HG03045 (cell line): Measurements from ENCODE around the gene CLSTN2.

Experiments used
- ATAC-seq: cut with Tn5 transposase; IDR thresholded peaks from one replicate; pipeline ENCODE4 v1.9.1; 2021; ENCODE audit warnings: mild to moderate bottlenecking, moderate library complexity; ENCODE audit not compliant: unreplicated experiment

CLSTN2 gene

GRCh38 chr3:140365872-140366697 is 431.1 kb downstream of the CLSTN2 start:
- ATAC-seq, result no peak

DNA sequence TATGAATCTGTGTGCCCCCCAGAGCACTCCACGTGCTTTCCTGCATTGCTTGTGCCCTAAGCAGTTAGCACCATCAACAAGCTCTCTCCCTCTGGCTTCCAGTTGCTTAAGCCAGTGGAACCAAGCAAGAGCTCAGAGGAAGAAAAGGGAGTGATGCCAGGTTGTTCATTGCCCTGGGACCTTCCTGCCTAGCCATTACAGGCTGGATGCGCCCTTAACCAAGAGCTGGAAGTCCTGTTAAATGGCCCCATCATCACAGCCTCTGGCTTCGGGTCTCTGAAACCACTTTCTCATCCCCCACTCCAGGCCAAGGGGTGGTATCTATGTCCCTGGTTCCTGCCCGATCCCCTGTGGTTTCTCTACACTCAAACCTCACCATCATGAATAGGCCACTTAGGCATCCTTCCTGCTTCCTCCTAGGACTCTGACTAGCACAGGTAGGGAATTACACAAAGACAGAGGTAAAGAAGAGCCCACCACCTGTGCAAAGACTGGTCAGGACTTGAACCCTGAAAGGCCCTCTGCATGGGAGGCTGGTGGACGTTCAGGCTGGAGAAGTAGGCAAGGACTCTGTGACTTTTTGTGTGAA is 433.3 kb downstream of the CLSTN2 start:
- no peak for ATAC-seq

DNA sequence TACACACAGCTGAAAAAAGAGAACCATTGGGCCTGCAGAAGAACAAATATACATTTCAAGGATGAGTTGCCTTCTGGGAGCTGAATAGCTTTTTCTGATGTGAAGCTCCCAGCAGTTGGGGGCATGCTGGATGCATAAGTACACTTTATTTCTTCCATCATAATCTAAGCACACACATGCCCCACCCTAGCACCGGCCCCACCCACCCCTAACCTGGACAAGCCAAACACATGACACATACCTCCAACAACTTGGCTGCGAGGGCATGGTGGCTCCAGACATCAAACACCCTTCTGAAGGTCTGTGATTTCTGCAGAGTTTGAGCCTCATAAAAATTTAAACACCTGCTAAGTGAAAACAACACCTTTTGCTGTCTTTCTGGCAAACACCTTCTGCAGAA is 435.7 kb downstream of the CLSTN2 start:
- ATAC-seq, result no peak

- ATAC-seq, result no peak
Observed at GRCh38 chr3:140373234-140373633, 438.2 kb downstream of the CLSTN2 start.

DNA sequence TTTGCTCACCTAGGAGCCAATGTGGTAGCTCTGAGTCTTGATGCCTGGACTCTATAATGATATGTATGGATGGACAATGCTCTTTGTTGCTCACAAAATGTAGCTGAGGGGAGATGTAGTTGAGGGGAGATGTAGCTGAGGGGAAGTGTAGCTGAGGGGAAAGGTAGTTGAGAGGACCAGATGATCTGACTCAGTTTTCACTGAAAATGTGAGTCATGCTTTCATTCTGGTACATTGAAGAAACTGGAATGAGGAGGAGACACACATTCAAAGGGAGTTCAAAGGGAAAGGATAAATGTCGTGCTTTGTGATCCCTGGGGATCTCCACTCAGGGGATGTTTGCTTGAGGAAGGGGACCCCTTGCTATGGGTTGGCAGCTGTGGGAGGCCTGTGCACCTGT is 440.0 kb downstream of the CLSTN2 start:
- ATAC-seq, result no peak

DNA sequence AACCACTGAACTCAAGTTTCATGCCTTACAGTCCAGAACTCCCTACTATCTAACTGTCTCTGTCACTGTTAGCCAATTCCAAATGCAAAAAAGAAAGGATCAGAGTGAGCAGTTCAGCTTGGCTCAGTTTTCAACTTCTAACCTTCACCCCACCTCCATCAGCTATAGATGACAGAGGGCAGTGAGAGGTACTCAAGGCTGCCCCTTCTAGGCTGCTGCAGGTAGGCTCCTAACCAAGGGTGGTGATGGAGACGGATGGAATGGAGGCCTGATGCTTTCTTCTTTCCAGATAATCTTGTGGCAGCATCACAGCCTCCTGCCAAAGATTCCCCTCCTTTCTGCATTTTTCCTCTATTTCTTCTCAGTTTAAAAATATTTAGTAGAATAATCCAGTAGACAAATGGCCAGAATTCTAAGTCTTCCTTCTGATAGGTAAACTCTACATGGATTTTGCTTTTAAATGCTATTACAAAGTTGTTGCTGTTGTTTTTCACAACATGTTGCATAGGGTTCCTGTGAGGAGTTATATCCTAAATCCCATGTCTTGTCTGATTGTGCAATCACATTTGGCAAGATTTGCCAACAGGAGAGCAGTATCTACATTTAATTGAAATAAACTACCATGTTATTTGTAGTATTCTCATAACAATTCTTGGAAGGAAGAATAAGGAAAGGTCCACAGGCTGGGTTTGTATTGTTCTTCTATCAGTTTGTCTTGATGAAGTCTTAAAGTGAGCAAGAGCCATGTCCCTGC is 441.3 kb downstream of the CLSTN2 start:
- no peak for ATAC-seq

- ATAC-seq, result no peak
Observed at GRCh38 chr3:140377644-140378043, 442.7 kb downstream of the CLSTN2 start.

DNA sequence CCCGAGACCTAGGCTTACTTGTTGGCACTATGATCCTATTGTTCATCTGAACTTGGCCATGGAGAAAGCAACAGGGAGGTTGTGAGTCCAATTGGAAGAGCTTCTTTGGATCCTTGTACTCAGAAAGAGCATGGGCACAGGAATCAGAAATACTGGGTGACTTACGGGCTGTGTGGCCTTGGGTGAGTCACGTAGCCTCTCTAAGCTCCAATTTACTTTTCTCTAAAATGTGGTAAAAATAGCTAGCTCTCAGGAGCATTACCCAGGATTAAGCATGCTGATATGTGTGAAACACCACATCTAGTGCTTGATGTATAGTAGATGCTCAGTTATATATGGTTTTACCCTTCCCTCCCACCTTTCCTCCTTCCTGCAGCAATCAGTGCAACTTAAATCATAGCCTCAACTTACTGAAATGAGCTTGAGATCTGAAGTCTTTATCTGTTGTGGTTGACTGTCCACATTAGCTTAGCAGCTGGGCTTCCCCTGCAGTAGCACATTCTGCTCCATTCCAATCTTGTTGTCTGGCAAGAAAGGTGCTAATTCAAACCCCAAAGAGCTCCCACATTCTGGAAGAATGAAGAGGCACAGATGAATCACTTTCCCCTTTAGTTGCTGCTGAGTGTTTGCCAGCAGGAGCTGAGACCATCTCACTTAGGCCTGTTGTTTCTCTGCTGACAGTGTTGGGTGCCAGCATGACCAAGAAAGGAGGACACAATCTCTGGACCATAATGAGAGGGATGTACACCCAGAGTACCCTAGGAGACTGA is 443.8 kb downstream of the CLSTN2 start:
- no peak for ATAC-seq

DNA sequence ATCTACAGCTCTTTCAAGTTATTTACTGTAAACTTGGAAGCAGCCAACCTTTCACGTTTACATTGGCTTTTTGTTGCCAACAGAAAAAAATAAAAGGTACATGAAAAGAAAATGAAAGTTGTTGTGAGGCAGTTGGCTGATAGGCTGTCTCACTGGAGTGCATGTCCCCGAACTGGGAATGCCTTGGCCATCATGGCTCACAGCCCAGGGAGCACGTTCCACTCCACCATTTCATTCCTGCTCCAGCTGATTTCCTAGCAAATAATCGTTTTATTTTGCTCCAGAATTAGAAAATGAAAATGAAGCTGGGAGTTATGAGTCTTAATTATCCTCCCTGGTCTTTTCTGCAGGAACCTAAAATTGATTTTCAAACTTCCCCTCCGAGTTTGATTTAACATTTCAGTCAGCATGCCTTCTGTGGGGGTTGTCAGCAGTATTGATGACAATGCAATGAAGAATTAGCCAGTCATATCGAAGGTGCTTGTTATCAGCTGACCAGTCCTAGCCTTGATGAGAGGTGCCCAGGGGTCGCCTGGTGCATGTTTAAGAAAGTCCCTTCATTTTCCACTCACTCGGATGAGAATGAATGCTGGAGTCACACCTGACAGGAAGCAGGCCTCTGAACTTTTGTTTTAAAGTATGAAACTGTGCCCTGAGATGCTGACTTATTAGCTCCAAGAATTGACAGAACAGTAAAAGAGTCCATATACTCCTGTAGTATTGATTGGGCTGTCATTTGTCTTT is 449.2 kb downstream of the CLSTN2 start:
- no peak for ATAC-seq

DNA sequence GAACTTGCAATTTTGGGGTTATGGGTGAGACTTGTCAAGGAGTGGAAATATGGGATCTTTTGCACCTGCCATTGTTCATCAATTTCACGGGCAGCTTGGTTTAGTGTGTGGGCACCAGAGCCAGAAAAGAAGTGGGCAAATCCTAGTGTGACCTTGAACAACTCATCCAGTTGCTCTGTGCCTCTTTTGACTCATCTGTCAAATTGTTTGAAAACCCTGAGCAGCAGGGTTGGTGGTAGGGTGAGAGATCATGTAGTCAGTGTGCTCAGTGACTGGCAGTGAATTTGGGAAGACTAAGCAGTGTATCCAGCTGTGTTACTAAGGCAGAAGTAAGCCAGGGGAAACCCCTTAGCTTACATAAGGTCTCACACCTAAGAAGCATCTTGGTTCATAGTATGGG is 449.9 kb downstream of the CLSTN2 start:
- ATAC-seq, result no peak

GRCh38 chr3:140386357-140387100 is 451.5 kb downstream of the CLSTN2 start:
- ATAC-seq, result no peak

DNA sequence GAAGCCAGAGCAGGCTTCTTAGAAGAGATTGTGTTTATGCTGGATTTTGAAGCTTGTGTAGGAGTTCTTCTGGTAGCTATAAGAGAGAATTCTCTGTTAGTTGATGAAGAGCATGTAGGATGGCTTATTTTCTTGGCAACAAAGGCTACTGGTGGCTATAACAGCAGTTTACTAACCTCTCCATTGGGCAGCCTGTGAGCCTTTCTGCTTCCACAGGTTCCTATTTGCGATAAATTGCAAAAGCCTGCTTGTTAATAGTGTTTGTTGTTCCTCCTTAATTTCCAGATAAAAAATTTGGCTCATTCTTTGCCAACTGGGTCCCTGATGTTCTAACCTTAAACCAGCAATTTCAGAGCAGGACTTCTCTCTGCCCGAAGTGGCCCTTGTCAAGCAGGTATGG is 452.3 kb downstream of the CLSTN2 start:
- ATAC-seq, result no peak

DNA sequence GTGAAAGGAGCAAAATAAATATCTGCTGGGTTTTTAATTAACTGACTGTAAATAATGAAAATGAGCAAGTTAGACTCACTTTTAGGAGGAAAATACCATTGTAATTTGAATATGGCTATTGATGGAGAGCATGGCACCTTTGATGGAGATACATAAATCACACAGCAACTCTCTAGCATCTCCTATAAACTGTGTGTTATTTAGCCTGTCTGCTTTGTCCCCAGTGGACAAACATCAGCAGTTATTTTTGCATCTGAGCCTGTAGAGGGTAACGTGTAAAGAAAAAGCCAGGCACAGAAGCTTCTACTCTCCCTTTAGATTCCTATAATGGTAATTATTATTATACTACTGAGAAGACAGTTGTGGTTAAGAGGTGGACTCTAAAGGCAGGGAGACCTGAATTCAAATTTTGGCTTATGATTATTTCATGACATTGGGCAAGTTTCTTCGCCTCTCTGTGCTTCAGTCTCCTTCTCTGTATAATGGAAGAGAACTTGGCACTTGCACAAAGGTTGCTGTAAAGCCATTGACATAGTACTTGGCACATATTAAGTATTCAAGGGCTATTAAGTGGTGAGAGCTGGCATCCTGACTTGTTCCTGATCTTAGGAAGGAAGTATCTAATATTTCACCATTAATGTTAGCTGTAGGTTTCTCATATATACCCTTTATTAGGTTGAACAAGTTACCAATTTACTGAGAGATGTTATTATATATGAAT is 453.4 kb downstream of the CLSTN2 start:
- ATAC-seq, result no peak

DNA sequence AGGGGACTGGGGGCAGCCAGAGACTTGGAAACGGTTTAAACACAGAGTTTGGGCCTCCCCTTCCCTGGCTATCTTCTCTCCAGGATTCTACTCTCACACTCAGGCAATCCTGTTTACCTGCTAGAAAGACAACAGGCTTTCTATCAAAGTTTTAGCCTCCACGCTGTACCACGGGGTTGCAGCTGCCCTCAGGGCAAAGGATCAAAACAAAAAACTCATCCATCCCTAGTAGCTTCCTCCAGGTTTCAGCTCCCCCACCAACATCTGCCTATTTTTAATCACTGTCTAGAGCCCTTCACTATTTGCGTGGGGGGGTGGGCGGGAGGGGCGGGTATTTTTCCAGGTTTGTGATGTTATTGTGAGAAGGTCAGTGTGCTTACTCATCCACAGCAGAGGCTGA is 456.1 kb downstream of the CLSTN2 start:
- no peak for ATAC-seq

DNA sequence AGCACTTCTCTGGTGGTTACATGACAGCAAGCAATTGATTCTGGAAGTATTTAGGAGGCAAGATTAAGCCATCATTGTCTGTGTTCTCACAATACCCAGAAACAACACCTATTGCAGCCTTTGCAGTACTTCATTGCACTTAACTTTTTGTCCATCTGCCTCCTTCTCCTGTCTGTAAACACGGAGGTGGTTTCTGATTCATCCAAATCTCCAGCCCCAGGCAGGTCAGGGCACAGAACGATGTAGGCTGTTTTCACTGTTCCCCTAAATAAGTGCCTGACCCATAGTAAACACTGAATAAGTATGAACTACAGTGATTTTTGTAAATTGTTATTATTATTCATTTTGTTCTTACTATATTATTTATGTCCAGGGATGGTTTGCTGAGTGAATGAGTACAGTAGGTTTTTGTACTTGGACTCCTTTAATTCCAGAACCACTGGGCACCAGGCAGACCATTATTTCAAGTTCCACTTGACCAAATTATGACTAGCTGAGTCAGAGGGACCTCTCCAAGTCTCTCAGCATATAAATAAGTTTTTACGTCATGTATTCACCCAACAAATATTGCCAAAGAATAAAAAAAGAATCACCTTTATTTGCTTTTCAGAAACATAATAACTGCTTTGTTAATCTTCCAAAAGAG is 459.6 kb downstream of the CLSTN2 start:
- ATAC-seq, result no peak

- no peak for ATAC-seq
Observed at GRCh38 chr3:140395134-140396075, 460.4 kb downstream of the CLSTN2 start.

GRCh38 chr3:140396110-140396509 is 461.1 kb downstream of the CLSTN2 start:
- no peak for ATAC-seq

- no peak for ATAC-seq
Observed at GRCh38 chr3:140397847-140398246, 462.9 kb downstream of the CLSTN2 start.
